Smooth muscle cell (in vitro differentiated cells): ENCODE data around the gene EYS. TPM values are rescaled to one million over a fixed set of nuclear protein-coding genes. Genes with fewer than 3 reads are reported as not detected.

ENCODE experiments used
- DNase-seq: peaks from one replicate; lab custom pipeline; 2025; ENCODE audit not compliant: unreplicated experiment; lab: John Stamatoyannopoulos, UW
- H2AFZ ChIP-seq: fragments of 200-600 bp; sonication (generic); 2 replicates; pipeline ENCODE4 v1.6.0; 2016; ENCODE audit warnings: antibody characterized with exemption, low read depth, mild to moderate bottlenecking
- H3F3A ChIP-seq: fragments of 200-600 bp; sonication (generic); 2 replicates; pipeline ENCODE4 v1.6.0; 2017; ENCODE audit warnings: antibody characterized with exemption, low read depth
- H3K27ac ChIP-seq: fragments of 200-600 bp; sonication (generic); 2 replicates; pipeline ENCODE4 v1.5.1; 2016; ENCODE audit warnings: low read depth, mild to moderate bottlenecking
- H3K27me3 ChIP-seq: fragments of 200-600 bp; sonication (generic); 2 replicates; pipeline ENCODE4 v1.6.1; 2016; ENCODE audit warnings: low read depth, mild to moderate bottlenecking
- H3K36me3 ChIP-seq: fragments of 200-600 bp; sonication (generic); 2 replicates; pipeline ENCODE4 v1.5.1; 2016; ENCODE audit warnings: low read depth
- H3K4me1 ChIP-seq: fragments of 200-600 bp; sonication (generic); 2 replicates; pipeline ENCODE4 v1.5.1; 2016; ENCODE audit warnings: low read depth
- H3K4me2 ChIP-seq: fragments of 200-600 bp; sonication (generic); 2 replicates; pipeline ENCODE4 v1.6.0; 2016; ENCODE audit warnings: mild to moderate bottlenecking
- H3K4me3 ChIP-seq: fragments of 200-600 bp; sonication (generic); 2 replicates; pipeline ENCODE4 v1.5.1; 2016; ENCODE audit warnings: mild to moderate bottlenecking
- H3K79me2 ChIP-seq: fragments of 200-600 bp; sonication (generic); 2 replicates; pipeline ENCODE4 v1.6.0; 2016; ENCODE audit warnings: low read depth, mild to moderate bottlenecking
- H3K9ac ChIP-seq: fragments of 200-600 bp; sonication (generic); 2 replicates; pipeline ENCODE4 v1.6.0; 2016; ENCODE audit warnings: low read depth
- H3K9me3 ChIP-seq: fragments of 200-600 bp; sonication (generic); replicated peaks from 2 replicates; pipeline ENCODE4 v1.5.1; 2016; ENCODE audit warnings: low read depth
- H4K20me1 ChIP-seq: fragments of 200-600 bp; sonication (generic); 2 replicates; pipeline ENCODE4 v1.6.0; 2016; ENCODE audit warnings: low read depth
- CTCF ChIP-seq: fragments of 200-600 bp; sonication (generic); IDR thresholded peaks from 2 replicates; pipeline ENCODE4 v1.5.1; 2017; ENCODE audit warnings: borderline replicate concordance, mild to moderate bottlenecking, antibody characterized with exemption; ENCODE audit not compliant: insufficient read depth, poor library complexity, severe bottlenecking
- WGBS: methylation state at CpG from one replicate; pipeline ENCODE4 v1.1.7; 2016; ENCODE audit warnings: low lambda C conversion rate; 5-methylcytosine and 5-hydroxymethylcytosine counted together
- polyA plus RNA-seq: library from polyadenylated mRNA; unstranded; fragments of >200 nt; fragmentation: Nextera tagmentation; extraction: Ambion mirVana; gene quantifications from 2 replicates; pipeline ENCODE4 v1.2.1, GENCODE V29; 2016
- total RNA-seq: library from RNA; depleted of rRNA; stranded (reverse); fragments of >200 nt; gene quantifications from 2 replicates; pipeline ENCODE4 v1.2.3, GENCODE V29; 2014

EYS gene
- total and polyA plus RNA-seq, 2 experiments from 2014 or later, result 0.07 to 0.18 TPM

- H3K9me3 ChIP-seq, result no peaks in the 10 kb centered on the region
These were observed 149.0 kb downstream of the EYS start for GRCh38 chr6:65558071-65558470.

GRCh38 chr6:65557224-65557623 is 149.8 kb downstream of the EYS start:
- Histone ChIP-seq H3K27me3 (no peaks in the 10 kb centered on the region), H3K9me3 (no peaks in the 10 kb centered on the region), H3K4me2 (no peak overlapping the region), H3K4me3 (no peak overlapping the region), H3K79me2 (no peaks in the 10 kb centered on the region), H3K36me3 (no peaks in the 10 kb centered on the region), H2AFZ (no peak overlapping the region), H3K9ac (no peak overlapping the region), H4K20me1 (no peaks in the 10 kb centered on the region), H3K4me1 (no peaks in the 10 kb centered on the region), H3K27ac (no peak overlapping the region), H3F3A (no peaks in the 10 kb centered on the region)
- WGBS, result 89% methylated on average over 6 of the region's 6 CpGs
- no peak for DNase-seq
- TF ChIP-seq CTCF, result no peak

More at GRCh38 chr6:65558071-65558470, 149.0 kb downstream of the EYS start:
- Histone ChIP-seq H3K9ac (no peak overlapping the region), H2AFZ (no peak overlapping the region), H4K20me1 (no peaks in the 10 kb centered on the region), H3K27ac (no peak overlapping the region), H3F3A (no peaks in the 10 kb centered on the region), H3K36me3 (no peaks in the 10 kb centered on the region), H3K4me3 (no peak overlapping the region), H3K4me2 (no peak overlapping the region), H3K27me3 (no peaks in the 10 kb centered on the region), H3K79me2 (no peaks in the 10 kb centered on the region), H3K4me1 (no peaks in the 10 kb centered on the region)
- no peak for DNase-seq
- 92% methylated on average over 6 of the region's 6 CpGs for WGBS
- TF ChIP-seq CTCF, result no peak

- WGBS, result 91% methylated on average over 3 of the region's 3 CpGs
- no peaks in the 10 kb centered on the region for H3K27me3 ChIP-seq
These were observed 160.1 kb downstream of the EYS start for GRCh38 chr6:65546894-65547293.

More at GRCh38 chr6:65546894-65547293, 160.1 kb downstream of the EYS start:
- Histone ChIP-seq H3K79me2 (no peaks in the 10 kb centered on the region), H3K27ac (no peak overlapping the region), H3F3A (no peaks in the 10 kb centered on the region), H2AFZ (no peak overlapping the region), H3K4me3 (no peak overlapping the region), H3K4me2 (no peak overlapping the region), H4K20me1 (no peaks in the 10 kb centered on the region), H3K4me1 (no peaks in the 10 kb centered on the region), H3K36me3 (no peaks in the 10 kb centered on the region), H3K9me3 (no peaks in the 10 kb centered on the region), H3K9ac (no peak overlapping the region)
- DNase-seq, result no peak
- TF ChIP-seq CTCF, result no peak
